Measurements from ENCODE around the gene ATG7.

The ATG7 gene

DNA sequence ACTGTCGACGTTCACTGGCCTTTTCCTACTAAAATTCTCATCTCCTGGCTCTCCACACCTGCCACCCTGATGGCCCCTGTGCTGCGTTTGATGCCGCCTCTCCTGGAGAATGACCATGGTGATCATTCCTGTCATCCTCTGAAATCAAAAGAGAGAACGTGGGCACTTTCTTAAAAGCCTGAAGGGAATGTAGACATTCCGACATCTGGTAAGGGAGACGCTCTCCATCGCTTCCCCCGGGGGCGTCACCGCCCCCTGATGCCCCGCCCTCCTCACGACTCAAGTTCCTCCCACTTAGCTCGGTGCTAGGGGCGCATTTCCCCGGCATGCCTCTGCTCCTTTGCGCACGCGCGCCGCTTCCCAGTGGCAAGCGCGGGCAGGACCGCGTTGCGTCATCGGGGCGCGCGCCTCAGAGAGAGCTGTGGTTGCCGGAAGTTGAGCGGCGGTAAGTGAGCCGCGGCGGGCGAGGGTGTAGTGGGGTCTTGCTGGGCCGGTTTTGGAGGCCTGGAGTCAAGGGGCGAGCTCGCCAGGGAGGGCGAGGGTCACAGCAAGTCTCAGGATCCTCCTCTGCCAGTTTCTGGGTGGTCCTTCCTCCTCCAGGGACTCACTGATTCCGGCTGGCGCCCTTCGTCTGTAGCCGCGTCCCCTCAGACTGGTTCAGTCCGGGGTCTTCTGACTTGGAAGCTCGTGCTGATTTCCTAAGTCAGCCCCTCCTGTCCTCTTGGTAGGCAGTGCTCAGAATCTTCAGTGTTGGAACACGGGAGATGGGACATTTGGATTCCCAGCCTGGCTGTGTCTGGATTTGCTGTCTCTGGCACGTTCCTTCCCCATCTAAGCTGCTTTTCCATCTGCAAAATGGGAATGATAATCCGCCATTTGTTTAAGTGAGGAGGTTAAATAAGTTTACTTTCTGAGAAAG, at the start of gene ATG7:
ATG7 (plus strand) TSS at position 412 of the 919 bp plus-strand sequence. CDS start 26,299 bp downstream, outside the sequence.
- peak; percentile 95 for DNase-seq (ENCODE audit: low read depth)

DNA sequence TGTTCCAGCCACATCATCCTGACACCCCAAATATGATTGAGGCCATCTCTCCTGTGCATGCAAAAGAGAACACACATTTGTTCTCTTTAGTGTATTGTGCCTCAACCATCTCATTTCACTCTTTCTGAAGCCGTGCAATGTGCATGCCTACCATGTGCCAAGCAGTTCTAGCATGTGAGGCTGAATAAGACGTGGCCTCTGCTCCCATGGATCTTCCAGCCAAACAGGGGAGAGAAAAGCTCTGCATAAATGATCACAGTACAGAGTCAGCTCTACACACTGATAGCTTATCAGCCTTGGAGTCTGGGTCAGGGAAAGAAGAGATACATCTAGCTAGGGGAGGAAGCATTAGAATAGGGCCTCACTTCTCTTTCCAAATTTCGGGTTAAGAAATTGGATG, 48.2 kb upstream of the ATG7 start:
- DNase-seq (ENCODE audit: low read depth) = no peak

- no peak for DNase-seq (ENCODE audit: low read depth)
Measured at GRCh38 chr3:11224870-11225229, 47.3 kb upstream of the ATG7 start.

- DNase-seq (ENCODE audit: low read depth) = no peak
Measured at GRCh38 chr3:11226042-11226370, 46.2 kb upstream of the ATG7 start.

GRCh38 chr3:11228041-11228440, 44.2 kb upstream of the ATG7 start:
- DNase-seq (ENCODE audit: low read depth) = no peak

- DNase-seq (ENCODE audit: low read depth) = no peak
Measured at GRCh38 chr3:11230125-11230524, 42.1 kb upstream of the ATG7 start.

GRCh38 chr3:11230832-11231231, 41.4 kb upstream of the ATG7 start:
- DNase-seq (ENCODE audit: low read depth) = no peak

DNA sequence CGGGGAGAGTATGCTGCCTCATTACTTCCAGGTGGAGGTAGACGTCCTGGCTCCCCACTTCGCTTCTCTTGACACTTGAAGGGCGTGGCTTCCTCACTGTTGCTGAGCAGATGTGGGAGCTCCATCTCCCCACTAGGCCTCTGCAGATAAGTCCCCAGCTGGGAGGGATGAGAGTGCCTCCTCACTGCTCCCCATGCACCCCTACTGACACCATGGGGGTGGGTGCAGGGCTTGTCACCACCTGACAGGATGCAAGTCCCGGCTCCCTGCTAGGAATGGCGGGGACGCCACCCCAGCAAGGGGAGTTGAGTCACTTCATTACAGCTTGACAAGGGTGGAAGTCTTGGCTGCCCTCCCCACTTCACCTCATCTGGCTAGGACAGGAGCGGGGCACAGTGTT, 36.8 kb upstream of the ATG7 start:
- no peak for DNase-seq (ENCODE audit: low read depth)

DNA sequence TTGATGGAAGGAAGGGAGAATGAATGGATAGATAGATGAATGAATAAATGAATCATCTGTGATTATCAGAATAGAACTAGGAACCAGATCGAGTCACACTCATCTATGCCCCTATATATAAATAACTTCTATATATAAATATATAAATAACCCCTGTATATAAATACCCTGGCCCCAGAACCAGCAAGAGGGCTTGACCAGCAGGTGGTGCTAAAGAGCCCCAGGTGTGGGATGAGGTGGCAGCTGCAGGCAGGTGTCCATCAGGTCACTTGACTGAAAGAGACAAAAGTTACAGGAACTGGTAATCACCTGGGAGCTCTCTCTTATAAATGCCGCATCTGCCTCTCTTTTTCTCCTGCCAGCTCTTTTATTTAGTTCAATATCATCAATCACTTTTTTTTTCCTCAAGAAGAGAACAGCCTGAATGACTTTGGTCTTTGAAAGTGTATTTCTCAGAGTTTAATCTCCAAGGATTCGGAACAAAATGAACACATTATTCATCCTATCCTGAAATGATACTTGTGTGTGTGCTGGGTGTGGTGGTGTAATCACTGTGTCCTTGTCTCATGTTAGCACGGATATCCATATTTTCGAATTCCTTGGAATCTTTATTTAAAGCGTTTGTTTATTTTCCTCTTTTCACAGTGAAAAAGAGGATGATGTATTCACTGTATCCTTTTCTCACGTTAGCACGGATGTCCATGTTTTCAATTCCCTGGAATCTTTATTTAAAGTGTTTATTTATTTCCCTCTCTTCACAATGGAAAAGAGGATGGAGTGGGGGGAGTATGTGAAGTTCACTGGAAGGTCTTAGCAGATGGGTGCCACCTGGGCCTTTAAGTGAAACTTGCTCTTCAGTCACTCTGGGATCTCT, 35.4 kb upstream of the ATG7 start:
- DNase-seq (ENCODE audit: low read depth) = peak; percentile 71

DNA sequence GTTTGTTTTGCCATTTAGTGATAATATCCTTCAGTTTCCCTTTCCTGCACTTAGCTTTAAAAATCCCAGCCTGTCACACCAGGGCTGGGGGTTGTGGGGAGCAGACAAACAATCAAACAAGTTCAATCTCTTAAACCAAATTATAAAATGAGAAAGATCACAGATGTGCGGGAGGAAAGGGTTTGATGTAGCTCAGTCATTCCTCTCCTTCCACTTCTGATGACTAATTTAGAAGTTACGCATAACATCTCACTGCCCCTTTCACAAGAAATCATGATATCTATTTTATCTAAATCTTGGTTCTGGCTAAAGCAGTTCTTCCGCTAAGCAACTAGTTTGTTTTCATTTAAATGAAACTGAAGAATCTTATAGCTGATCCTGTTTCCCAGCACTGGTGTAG, 34.1 kb upstream of the ATG7 start:
- no peak for DNase-seq (ENCODE audit: low read depth)

DNA sequence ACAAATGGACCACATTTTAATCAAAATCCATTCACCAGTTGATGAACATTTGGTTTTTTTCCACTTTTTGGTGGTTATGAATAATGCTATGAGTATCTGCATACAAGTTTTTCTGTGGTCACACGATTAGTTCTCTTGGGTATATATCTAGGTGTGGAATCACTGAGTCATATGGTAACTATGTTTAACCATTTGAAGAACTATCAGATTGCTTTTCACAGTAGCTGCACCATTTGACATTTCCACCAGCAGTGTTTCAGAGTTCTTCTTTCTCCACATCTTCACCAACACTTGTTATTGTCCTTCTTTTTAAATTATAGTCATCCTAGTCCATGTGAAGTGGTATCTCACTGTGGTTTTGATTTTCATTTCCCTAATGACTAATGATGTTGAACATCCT, 33.3 kb upstream of the ATG7 start:
- no peak for DNase-seq (ENCODE audit: low read depth)

DNA sequence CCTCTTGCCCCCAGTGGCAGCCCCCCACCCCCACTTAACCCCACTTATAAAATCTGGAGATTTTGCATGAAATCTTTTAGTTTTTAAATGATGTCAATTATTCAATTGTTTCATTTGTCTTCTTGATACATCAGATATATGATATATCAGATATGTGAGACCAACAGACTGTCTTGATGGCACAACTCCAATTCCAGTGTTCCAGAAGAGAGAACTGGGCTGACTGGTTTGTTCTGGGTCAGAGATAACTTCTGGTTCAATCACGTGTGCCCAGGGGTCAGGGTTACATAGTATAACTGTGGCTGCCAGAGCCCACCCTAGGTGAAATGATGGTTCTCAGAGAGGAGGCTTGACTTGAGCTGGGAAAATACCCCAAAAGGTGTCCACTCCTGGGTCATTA, 32.4 kb upstream of the ATG7 start:
- DNase-seq (ENCODE audit: low read depth) = no peak

DNA sequence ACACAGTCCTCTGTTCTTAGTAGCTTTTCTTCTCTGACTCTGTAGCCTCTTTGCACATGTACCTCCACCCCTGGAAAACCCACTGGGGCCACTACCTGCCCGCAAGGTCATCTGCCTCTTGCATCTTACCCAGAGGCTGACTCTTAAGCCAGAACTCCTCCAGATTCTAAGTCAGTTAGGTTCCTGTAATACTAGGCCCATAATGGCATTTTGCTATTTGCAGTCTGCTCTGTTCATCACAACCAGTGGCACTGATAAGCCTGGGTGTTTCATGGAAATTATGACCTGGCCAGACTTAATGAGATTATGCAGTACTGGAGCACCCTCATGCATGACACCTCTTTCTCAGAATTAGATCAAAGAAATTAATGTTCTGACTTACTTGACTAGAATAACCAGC, 31.7 kb upstream of the ATG7 start:
- no peak for DNase-seq (ENCODE audit: low read depth)

DNA sequence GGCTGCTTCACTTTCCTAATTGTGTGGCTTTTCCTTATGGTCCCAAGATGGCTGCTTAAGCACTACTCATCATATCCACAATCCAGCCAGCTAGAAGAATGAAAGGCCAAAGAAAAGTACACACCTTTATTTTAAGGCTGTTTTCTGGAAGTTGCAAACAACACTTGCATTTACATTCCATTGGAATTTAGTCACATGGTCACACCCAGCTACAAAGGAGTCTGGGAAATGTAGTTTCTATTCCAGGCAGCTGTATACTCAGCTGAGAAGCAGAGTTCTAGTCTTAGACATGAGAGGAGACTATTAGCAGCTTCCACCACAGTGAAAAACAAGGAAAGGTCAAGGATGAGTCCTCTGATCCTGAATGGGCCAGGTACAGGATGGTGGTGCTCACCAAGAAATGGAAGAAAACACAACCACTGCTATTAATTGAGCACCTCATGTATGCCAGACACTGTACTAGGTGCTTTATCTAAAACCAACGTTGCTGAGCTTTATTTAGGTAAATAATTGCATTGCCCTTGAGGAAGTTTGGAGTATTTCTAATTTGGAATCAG, 28.0 kb upstream of the ATG7 start:
- DNase-seq (ENCODE audit: low read depth) = no peak

GRCh38 chr3:11245276-11245675, 26.9 kb upstream of the ATG7 start:
- no peak for DNase-seq (ENCODE audit: low read depth)

DNA sequence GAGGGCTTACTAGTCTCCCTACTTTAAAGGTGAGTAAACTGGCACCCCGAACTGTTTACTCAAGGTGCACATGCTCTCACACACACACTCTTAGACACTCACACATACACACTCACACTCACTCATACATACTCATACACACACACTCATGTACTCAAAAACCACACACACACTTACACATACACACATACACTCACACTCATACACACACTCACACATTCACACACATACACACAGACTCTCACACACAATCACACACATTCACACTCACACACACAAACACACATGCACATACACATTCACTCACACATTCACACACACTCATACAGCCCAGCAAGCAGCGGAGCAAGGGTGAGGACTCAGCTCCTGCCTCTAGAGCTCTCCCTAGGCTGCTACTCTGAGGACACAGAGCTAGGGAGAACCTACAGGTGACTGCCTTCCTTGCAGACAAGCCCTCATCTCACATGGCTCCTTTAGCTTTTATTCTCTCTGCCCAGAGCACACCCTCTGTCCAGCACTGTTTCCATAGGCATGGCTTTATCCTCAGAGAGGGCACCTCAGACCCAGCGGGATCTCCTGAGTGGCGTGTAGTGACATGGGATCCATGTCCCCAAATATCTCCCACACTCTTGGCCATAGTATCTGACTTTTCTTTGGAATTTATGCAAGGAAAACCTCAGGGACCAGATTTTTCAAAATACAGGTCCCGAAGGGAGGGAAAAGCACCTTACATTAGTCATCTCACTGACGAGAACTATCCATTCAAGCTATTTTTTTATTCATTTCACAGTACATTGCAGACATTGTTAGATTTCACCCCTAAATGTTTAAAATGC, 26.2 kb upstream of the ATG7 start:
- DNase-seq (ENCODE audit: low read depth) = no peak

DNA sequence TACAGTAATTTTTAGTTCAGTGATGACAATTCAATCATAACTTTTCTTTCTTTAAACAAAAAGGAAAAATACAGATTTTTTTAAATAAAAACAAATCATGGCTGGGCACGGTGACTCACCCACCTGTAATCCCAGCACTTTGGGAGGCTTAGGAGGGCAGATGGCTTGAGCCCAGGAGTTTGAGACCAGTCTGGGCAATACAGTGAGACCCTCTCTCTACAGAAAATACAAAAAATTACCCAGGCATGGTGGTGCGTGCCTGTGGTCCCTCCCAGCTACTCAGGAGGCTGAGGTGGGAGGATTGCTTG, 25.6 kb upstream of the ATG7 start:
- no peak for DNase-seq (ENCODE audit: low read depth)

DNA sequence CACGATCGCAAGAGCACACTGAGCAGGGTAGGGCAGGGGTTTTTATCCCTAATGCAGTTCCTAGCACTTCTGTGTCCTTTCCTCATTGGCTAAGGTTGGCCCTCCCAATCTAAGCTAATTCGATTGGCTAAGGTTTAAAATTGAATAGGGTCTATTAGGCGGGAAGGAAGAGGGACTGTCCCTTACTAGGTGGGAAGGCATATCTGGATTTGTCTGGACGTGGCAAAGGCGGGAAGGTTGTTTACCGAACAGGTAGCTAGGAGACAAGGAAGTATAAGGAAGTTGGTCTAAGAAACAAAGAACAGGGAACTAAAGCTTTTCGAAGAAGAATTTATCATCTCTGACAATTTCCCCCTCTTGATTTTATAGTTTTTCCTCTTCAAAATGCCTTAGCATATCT, 24.8 kb upstream of the ATG7 start:
- no peak for DNase-seq (ENCODE audit: low read depth)

DNA sequence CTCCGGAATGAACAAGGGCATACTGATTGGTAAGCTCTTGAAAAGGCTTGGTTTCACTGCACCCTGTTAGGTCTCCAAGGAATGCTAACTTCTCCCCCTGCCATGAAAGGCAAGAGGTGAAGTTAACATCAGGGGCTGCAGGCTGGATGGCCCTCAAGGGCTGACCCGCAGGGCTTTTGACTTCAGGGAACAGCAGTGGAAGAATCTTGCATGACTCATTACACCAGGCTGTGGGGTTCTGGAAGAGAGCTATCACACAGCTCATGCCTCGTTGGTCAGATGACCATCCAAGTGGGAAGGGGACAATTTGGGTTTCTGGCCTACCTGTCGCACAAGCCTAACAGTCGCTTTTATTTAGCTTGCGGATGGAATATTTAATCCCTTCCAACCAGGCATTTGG, 23.6 kb upstream of the ATG7 start:
- DNase-seq (ENCODE audit: low read depth) = no peak

GRCh38 chr3:11250902-11251806, 21.0 kb upstream of the ATG7 start:
- no peak for DNase-seq (ENCODE audit: low read depth)

DNA sequence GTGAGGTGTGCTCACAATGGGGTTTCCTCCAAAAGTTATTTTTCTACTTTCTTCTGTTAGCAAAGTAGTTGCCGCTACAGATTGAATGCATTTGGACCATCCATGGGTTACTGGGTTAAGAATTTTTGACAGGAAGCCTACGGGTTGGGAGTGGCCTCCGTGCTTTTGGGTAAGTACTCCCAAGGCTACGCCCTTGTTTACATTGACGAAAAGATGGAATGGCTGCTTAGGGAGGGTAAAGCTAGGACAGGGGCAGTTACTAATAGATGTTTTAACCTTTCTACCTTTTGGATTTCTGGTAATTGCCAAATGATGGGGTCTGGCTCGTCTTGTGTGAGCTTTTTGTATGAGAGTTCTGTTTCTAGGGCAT, 20.4 kb upstream of the ATG7 start:
- no peak for DNase-seq (ENCODE audit: low read depth)
